HG03442 (cell line): Measurements from ENCODE around the gene ESRRA.

Experiments
- ATAC-seq: cut with Tn5 transposase; IDR thresholded peaks from one replicate; pipeline ENCODE4 v1.9.1; 2021; ENCODE audit warnings: mild to moderate bottlenecking, moderate library complexity; ENCODE audit not compliant: unreplicated experiment

Gene ESRRA

DNA sequence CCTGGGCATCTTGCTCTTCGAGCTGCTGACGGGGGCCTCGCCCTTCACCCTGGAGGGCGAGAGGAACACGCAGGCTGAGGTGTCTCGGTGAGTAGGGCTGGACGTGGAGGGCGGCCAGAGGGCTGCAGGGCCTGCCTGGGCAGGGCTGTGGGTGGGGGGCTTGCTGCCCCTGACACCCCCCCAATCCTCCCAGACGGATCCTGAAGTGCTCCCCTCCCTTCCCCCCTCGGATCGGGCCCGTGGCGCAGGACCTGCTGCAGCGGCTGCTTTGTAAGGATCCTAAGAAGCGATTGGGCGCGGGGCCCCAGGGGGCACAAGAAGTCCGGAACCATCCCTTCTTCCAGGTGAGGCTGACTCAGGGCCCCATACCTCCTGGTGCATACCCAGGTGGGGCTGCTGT lies 56.3 kb downstream of the ESRRA start:
- ATAC-seq, result no peak

GRCh38 chr11:64362339-64362738 lies 57.0 kb downstream of the ESRRA start:
- no peak for ATAC-seq

DNA sequence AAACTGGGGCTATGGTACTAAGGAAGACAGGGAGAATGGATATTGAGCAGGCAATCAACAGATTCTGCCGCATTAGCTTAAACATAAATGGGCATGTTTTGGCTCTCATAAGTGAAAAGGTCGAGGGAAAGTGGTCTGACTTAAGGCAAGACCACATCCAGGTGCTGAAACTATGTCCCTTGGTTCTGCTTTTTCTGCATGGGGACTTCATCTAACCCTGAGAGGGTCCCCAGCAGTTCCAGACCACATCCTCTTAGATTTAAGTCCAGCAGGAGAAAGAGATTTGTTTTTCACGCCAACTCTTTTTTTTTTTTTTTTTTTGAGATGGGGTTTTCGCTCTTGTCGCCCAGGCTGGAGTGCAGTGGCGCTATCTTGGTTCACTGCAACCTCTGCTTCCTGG lies 59.1 kb downstream of the ESRRA start:
- no peak for ATAC-seq

DNA sequence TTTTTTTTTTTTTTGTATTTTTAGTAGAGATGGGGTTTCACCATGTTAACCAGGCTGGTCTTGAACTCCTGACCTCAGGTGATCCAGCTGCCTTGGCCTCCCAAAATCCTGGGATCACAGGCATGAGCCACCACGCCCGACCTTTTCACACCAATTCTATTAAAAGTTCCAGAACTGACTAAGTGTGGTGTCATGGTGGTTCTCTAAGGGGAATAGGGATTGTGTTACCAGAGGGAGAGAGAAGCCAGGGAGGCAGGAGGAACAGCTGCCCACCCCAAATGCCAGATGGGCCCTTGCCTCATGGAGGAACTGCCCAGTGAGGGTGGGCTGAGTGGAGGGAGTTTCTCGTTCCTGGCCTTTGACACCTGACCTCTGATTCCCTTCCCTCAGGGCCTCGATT lies 59.6 kb downstream of the ESRRA start:
- ATAC-seq, result no peak
